Fibroblast of skin of right biceps (primary cell): ENCODE results near the gene SERPINA5.

Experiments
- DNase-seq: peaks from one replicate; pipeline ENCODE4 v3.0.0-alpha.2; 2013

Gene SERPINA5

GRCh38 chr14:94581127-94581999, at the start of gene SERPINA5:
Gene SERPINA5, plus strand, starts transcription at chr14:94581426. Its CDS starts 5,937 bp downstream, at chr14:94587363.
- peak; percentile 9 for DNase-seq

- no peak for DNase-seq
Measured at GRCh38 chr14:94532447-94532846, 48.8 kb upstream of the SERPINA5 start.

- DNase-seq, result no peak
Measured at GRCh38 chr14:94535506-94535905, 45.7 kb upstream of the SERPINA5 start.

- DNase-seq, result no peak
Measured at GRCh38 chr14:94536836-94537235, 44.4 kb upstream of the SERPINA5 start.

GRCh38 chr14:94538070-94538740, 43.0 kb upstream of the SERPINA5 start:
- no peak for DNase-seq

- no peak for DNase-seq
Measured at GRCh38 chr14:94539181-94539580, 42.0 kb upstream of the SERPINA5 start.

GRCh38 chr14:94540031-94540794, 41.0 kb upstream of the SERPINA5 start:
- no peak for DNase-seq

- DNase-seq, result no peak
Measured at GRCh38 chr14:94541234-94541975, 39.8 kb upstream of the SERPINA5 start.

GRCh38 chr14:94542111-94542810, 39.0 kb upstream of the SERPINA5 start:
- DNase-seq, result peak; percentile 71

GRCh38 chr14:94542811-94543440, 38.3 kb upstream of the SERPINA5 start:
- DNase-seq, result no peak

GRCh38 chr14:94543449-94544124, 37.6 kb upstream of the SERPINA5 start:
- DNase-seq, result no peak

GRCh38 chr14:94544726-94545125, 36.5 kb upstream of the SERPINA5 start:
- no peak for DNase-seq

- DNase-seq, result no peak
Measured at GRCh38 chr14:94545131-94545841, 35.9 kb upstream of the SERPINA5 start.

- DNase-seq, result no peak
Measured at GRCh38 chr14:94547151-94547680, 34.0 kb upstream of the SERPINA5 start.

- DNase-seq, result no peak
Measured at GRCh38 chr14:94547726-94548125, 33.5 kb upstream of the SERPINA5 start.

GRCh38 chr14:94548131-94548998, 32.9 kb upstream of the SERPINA5 start:
- DNase-seq, result no peak

- DNase-seq, result peak; percentile 38
Measured at GRCh38 chr14:94548999-94549985, 31.9 kb upstream of the SERPINA5 start.

GRCh38 chr14:94550041-94550440, 31.2 kb upstream of the SERPINA5 start:
- DNase-seq, result no peak
